Fibroblast of lung (primary cell): ENCODE data around the gene CHRNA5. TPM values are rescaled to one million over a fixed set of nuclear protein-coding genes. Genes with fewer than 3 reads are reported as not detected.

Experiments
- DNase-seq, 2 donors: peaks; one replicate each; pipeline versions ENCODE4 v3.0.0 to v3.0.0-alpha.2; 2010; ENCODE audit warnings: low read depth in 2 of 2
- H2AFZ ChIP-seq: 2 replicates; pipeline ENCODE4 v1.5.1; 2012; ENCODE audit warnings: low read length, control low read depth, inconsistent platforms
- H3K27ac ChIP-seq: 2 replicates; pipeline ENCODE4 v1.5.1; 2011; ENCODE audit warnings: low read length, control low read depth; ENCODE audit not compliant: insufficient read depth
- H3K27me3 ChIP-seq: 2 replicates; pipeline ENCODE4 v1.5.1; 2011; ENCODE audit warnings: mild to moderate bottlenecking, low read length; ENCODE audit not compliant: control insufficient read depth, insufficient read depth
- H3K36me3 ChIP-seq: 2 replicates; pipeline ENCODE4 v1.5.1; 2011; ENCODE audit warnings: low read length; ENCODE audit not compliant: control insufficient read depth, insufficient read depth
- H3K4me1 ChIP-seq: 2 replicates; pipeline ENCODE4 v1.5.1; 2011; ENCODE audit warnings: low read length; ENCODE audit not compliant: control insufficient read depth, insufficient read depth; ENCODE audit errors: extremely low read depth
- H3K4me2 ChIP-seq: 2 replicates; pipeline ENCODE4 v1.5.1; 2011; ENCODE audit warnings: low read length, control low read depth; ENCODE audit not compliant: insufficient read depth; ENCODE audit errors: extremely low read depth
- H3K4me3 ChIP-seq, 4 experiments: fragments of 200-600 bp in 1 of 4; sonication (generic) in 1 of 4; replicated peaks in 1 of 4; 2 replicates each; pipeline ENCODE4 v1.5.1; 2011 to 2016; ENCODE audit warnings: low read length in 4 of 4, low read depth in 3 of 4, mild to moderate bottlenecking in 3 of 4, control low read depth in 2 of 4, inconsistent platforms in 1 of 4, mixed read lengths in 1 of 4; ENCODE audit not compliant: insufficient read depth in 1 of 4; ENCODE audit errors: control extremely low read depth in 1 of 4
- H3K79me2 ChIP-seq: 2 replicates; pipeline ENCODE4 v1.5.1; 2012; ENCODE audit warnings: mild to moderate bottlenecking, low read length, inconsistent platforms; ENCODE audit not compliant: control insufficient read depth, insufficient read depth
- H3K9ac ChIP-seq: 2 replicates; pipeline ENCODE4 v1.5.1; 2011; ENCODE audit warnings: mild to moderate bottlenecking, low read length, control low read depth; ENCODE audit not compliant: insufficient read depth
- H3K9me3 ChIP-seq: 2 replicates; pipeline ENCODE4 v1.5.1; 2012; ENCODE audit warnings: low read depth, low read length; ENCODE audit not compliant: control insufficient read depth, insufficient read depth
- H4K20me1 ChIP-seq: 2 replicates; pipeline ENCODE4 v1.5.1; 2011; ENCODE audit warnings: low read length; ENCODE audit not compliant: control insufficient read depth, insufficient read depth; ENCODE audit errors: extremely low read depth
- CTCF ChIP-seq, 2 donors: IDR thresholded peaks in 1 of 2; conservative IDR thresholded peaks in 1 of 2; 1 replicate in 1 of 2; 2 replicates in 1 of 2; pipeline ENCODE4 v1.5.1; 2011 to 2012; ENCODE audit warnings: low read length in 2 of 2, control low read depth in 1 of 2, inconsistent platforms in 1 of 2, low read depth in 1 of 2, mild to moderate bottlenecking in 1 of 2
- EZH2 ChIP-seq: IDR thresholded peaks from 2 replicates; pipeline ENCODE4 v1.5.1; 2012; ENCODE audit warnings: low read length, control low read depth, mild to moderate bottlenecking; ENCODE audit errors: missing control alignments
- polyA plus RNA-seq, 2 donors: library from polyadenylated mRNA; depleted of rRNA in 1 of 2; stranded (reverse) in 1 of 2; unstranded in 1 of 2; fragments of >200 nt; gene quantifications; 2 replicates each; pipeline ENCODE4 v1.2.1, GENCODE V29; 2011 to 2012; ENCODE audit warnings: missing spikeins in 1 of 2
- total RNA-seq: library from RNA; depleted of rRNA; stranded (reverse); fragments of >200 nt; gene quantifications from 2 replicates; pipeline ENCODE4 v1.2.1, GENCODE V29; 2014

The CHRNA5 gene
- total and polyA plus RNA-seq, 2 donors (not counting 1 experiment from before 2014, with no cell fraction given) = 0.17 to 1.2 TPM

DNA sequence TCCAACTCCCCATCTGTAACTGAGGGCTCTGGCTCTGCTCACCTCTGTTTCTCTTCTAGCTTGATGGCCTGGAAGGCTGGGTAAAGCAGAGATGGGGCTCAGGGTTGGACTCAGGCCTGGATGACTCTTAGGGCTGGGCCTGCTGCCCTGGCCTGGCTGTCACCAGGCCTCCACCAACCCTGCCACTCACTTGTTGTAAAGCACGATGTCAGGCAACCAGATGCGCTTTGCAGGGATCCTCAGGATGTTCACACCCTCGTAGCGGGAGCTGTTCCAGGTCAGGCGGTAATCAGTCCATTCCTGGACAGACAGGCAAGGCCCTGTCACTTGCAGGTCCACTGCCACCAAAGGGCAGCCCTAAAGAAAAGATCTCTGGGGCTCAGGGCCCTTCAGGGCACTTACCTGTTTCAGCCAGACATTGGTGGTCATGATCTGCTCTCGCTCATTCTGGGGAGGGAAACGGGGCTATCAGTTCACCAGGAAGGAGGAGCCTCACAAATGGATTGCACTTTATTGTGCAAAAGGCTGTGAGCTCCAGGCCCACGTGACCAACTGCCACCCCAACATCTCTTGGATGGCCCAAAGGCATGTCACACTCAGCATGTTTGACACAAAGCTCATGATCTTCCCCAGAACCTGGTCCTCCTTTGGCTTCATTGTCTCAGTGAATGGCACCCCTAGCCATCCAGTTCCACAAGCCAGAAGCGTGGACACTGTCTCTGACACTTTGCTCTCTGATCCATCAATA lies 65.7 kb downstream of the CHRNA5 start:
- Histone ChIP-seq H3K4me2 (no peak overlapping the region), H3K36me3 (no peaks in the 10 kb centered on the region), H3K9me3 (no peaks in the 10 kb centered on the region), H3K27ac (no peak overlapping the region), H3K27me3 (peaks cover 2% of the 10 kb centered on the region), H4K20me1 (no peaks in the 10 kb centered on the region), H2AFZ (no peak overlapping the region), H3K4me3 (no peak overlapping the region), H3K4me1 (no peaks in the 10 kb centered on the region), H3K79me2 (no peaks in the 10 kb centered on the region), H3K9ac (no peak overlapping the region)
- DNase-seq = no peak
- TF ChIP-seq CTCF (conservative IDR thresholded peaks at IDR 0.05 in 1 of 2, IDR thresholded peaks at IDR 0.05 in 1 of 2; ENCODE audit: low read depth in 1 of 2, low read length in 2 of 2) (no peak), EZH2 (no peak)

DNA sequence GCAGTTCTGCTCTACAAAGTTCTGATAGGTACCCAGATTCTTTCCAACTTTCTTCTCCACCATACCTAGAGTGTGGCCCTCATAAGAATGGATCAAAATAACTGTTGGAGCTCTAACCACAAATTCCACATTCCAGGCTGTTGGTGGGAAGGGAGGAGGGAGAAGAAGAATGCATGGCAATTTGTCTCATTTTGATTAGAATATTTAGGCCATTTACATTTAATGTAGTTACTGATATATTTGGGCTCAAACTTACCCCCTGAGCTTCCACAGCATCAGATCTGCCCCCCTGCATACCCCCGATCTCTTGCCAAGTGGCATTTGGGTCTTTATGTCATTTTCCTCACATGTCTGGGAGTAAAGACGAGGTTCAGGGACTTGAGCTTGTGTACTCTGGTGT lies 68.0 kb downstream of the CHRNA5 start:
- no peak overlapping the region for H2AFZ ChIP-seq
- H4K20me1 ChIP-seq = no peaks in the 10 kb centered on the region
- H3K4me2 ChIP-seq = no peak overlapping the region
- no peaks in the 10 kb centered on the region for H3K36me3 ChIP-seq
- no peak overlapping the region for H3K4me3 ChIP-seq
- no peak overlapping the region for H3K27ac ChIP-seq
- no peaks in the 10 kb centered on the region for H3K4me1 ChIP-seq
- no peaks in the 10 kb centered on the region for H3K27me3 ChIP-seq
- no peaks in the 10 kb centered on the region for H3K79me2 ChIP-seq
- H3K9ac ChIP-seq = no peak overlapping the region
- no peak for DNase-seq
- TF ChIP-seq EZH2 = no peak
- no peak for TF ChIP-seq CTCF (conservative IDR thresholded peaks at IDR 0.05 in 1 of 2, IDR thresholded peaks at IDR 0.05 in 1 of 2; ENCODE audit: low read depth in 1 of 2, low read length in 2 of 2)
- no peaks in the 10 kb centered on the region for H3K9me3 ChIP-seq

GRCh38 chr15:78634210-78635145 lies 69.2 kb downstream of the CHRNA5 start:
- Histone ChIP-seq H3K4me2 (no peak overlapping the region), H3K79me2 (no peaks in the 10 kb centered on the region), H3K27me3 (no peaks in the 10 kb centered on the region), H3K27ac (no peak overlapping the region), H3K9ac (no peak overlapping the region), H3K4me3 (no peak overlapping the region), H3K9me3 (no peaks in the 10 kb centered on the region), H3K4me1 (no peaks in the 10 kb centered on the region), H4K20me1 (no peaks in the 10 kb centered on the region), H2AFZ (no peak overlapping the region), H3K36me3 (no peaks in the 10 kb centered on the region)
- no peak for DNase-seq
- TF ChIP-seq CTCF (conservative IDR thresholded peaks at IDR 0.05 in 1 of 2, IDR thresholded peaks at IDR 0.05 in 1 of 2; ENCODE audit: low read depth in 1 of 2, low read length in 2 of 2) (no peak), EZH2 (no peak)
